Activated gamma-delta T cell (primary cell): ENCODE measurements around the gene RNF14.

Source experiments
- DNase-seq: peaks from one replicate; lab custom pipeline; 2025; lab: John Stamatoyannopoulos, UW

The RNF14 gene

DNA sequence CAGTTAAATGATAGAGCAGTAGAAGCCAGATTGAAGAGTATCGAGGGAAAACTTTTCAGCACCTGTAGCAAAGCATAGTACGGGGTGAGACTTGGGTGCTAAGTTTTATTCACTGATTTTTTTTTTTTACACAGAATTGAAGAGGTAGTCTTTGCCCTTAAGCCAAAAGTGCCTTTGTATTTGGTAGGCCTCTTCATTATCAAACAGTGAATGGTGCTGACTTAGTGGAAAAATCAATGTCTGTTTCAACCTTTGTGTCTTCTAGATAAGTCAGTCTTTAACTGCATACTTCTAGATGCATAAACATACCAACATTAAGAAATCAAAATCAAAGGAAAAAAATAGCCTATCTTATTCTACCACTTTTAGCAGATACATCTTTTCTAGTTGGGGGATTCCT is 13.7 kb downstream of the RNF14 start:
- no peak for DNase-seq

DNA sequence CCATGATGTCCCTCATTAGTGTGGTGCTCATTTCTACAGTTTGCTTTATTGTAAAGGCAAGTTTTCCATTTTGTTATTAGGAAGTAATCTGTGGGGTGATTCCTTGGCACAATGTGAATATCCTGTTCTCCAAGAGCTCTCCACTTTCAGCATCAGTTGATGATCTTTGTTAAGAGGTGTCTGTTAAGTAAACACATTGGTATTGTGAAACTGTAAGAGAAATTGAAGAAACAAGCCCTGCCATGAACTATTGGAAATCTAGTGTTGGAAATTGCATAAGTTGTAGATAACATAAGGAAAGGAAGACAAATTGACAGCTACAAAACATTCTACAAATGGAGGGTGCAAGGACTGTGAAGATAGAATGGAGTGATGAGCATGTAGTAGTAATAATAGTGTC is 17.2 kb downstream of the RNF14 start:
- DNase-seq, result no peak

- DNase-seq, result no peak
These were observed 20.8 kb downstream of the RNF14 start for GRCh38 chr5:141989720-141990119.

DNA sequence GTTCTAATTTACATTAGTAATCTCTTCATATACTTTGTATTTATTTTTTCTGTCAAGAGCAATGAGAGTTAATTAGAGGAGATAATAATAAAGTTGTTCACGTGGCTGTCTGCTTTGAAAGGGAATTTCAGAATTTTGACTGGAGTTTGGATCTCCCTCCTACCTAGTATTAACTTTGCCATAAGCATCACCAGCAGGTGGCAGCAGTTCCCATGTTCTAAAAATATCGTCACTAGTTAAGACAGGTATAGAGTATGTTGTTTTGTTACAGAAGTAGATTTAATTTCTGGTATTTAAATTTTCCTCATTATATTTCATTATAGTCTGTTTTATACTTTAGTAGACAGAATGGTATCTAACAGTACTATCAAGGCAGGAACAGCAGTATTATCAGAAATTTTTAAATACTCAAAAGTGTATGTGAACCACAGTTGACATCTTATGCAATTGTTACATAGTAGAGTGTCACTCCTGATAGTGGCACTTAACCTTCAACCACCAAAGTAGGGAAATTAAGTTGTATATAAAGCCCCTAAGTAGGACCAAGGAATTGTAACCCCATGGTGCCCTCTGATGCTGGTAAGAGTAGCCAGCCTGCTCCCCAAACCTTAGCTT is 23.6 kb downstream of the RNF14 start:
- no peak for DNase-seq

DNA sequence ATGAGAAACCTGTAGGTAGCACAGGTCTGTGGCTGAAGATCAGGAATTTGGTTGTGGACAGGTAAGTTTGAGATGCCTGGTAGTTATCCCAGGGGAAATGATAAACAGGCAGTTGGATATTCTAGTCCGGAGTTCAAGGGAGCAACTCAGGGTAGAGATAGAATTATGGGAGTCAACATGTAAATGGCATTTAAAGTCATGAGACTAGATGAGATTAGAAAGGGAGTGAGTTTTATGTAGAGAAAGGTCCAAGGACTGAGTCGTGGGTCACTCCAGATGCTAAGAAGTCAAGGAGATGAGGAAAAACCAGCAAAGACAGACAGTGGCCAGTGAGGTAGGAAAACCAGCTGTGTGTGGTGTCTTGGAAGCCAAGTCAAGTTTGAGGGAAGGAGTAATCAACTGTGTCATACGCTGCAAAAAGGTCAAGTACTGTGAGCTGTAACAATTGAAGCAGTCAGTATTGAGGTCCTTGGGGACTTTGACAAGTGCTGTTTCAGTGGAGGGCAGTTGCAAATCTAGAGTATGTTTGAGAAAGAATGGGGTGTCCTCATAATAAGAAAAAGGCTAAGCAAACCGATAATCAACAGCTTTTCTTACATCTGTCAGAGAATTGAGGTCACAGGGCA is 25.7 kb downstream of the RNF14 start:
- DNase-seq, result no peak

- DNase-seq, result no peak
These were observed 26.8 kb downstream of the RNF14 start for GRCh38 chr5:141995656-141996055.

- no peak for DNase-seq
These were observed 28.6 kb downstream of the RNF14 start for GRCh38 chr5:141997358-141997960.

- DNase-seq, result no peak
These were observed 31.3 kb downstream of the RNF14 start for GRCh38 chr5:142000173-142000572.

- DNase-seq, result no peak
These were observed 32.0 kb downstream of the RNF14 start for GRCh38 chr5:142000704-142001484.

GRCh38 chr5:142003266-142003800 is 34.4 kb downstream of the RNF14 start:
- no peak for DNase-seq

DNA sequence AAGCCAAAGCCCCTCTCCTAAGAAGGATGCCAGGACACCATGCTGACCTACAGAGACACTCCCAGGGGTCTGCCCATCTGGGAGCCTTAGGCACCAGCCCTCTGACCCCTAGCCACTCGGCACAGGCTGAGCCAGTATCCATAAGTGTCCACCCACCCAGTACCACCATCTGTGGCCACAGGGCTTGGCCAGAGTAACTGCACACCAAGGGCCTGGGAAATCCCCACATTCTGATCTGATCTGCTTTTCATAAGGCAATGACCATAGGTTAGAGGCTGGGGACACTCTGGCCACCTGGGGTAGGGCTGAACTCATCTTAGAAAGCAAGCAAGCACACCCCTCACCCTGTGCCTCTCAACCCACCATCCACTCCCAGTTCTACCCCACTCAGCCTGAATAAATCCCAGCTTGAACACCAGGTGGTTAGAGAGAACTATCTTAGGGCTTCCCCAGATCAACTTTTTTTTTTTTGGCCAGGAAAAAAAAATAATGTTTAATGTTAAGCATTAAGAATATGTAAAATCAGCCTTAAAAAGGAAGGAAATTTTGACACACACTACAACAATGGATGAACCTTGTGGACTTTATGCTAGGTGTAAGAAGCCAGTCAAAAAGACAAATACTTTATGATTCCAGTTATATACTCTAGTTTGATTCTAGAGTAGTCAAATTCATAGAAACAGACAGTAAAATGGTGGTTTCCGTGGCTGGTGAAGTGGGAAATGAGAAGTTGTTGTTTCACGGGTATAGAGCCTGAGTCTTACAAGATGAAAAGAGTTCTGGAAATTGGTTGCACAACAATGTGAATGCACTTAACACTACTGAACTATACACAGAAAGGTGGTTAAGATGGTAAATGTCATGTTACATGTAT is 37.7 kb downstream of the RNF14 start:
- DNase-seq, result no peak

- DNase-seq, result no peak
These were observed 38.3 kb downstream of the RNF14 start for GRCh38 chr5:142007237-142007544.

DNA sequence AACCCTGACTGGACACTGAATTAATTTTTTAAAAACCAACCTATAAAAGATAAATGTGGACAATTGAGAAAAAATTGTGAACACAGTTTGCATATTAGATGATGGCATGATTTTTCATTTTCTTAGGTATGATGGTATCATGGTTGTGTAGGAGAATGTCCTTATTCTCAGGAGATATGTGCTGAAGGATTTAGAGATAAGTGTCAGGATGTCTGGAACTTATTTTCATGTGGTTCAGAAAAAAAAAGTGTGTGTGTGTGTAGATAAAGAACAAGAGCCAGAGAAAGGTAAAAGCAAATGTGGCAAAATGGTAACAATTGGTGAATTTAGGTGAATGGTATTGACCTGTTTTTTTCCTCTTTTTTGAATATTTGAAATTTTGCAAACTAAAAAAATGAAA is 39.9 kb downstream of the RNF14 start:
- no peak for DNase-seq

- no peak for DNase-seq
These were observed 41.0 kb downstream of the RNF14 start for GRCh38 chr5:142009886-142010285.

- no peak for DNase-seq
These were observed 42.8 kb downstream of the RNF14 start for GRCh38 chr5:142011572-142012185.

DNA sequence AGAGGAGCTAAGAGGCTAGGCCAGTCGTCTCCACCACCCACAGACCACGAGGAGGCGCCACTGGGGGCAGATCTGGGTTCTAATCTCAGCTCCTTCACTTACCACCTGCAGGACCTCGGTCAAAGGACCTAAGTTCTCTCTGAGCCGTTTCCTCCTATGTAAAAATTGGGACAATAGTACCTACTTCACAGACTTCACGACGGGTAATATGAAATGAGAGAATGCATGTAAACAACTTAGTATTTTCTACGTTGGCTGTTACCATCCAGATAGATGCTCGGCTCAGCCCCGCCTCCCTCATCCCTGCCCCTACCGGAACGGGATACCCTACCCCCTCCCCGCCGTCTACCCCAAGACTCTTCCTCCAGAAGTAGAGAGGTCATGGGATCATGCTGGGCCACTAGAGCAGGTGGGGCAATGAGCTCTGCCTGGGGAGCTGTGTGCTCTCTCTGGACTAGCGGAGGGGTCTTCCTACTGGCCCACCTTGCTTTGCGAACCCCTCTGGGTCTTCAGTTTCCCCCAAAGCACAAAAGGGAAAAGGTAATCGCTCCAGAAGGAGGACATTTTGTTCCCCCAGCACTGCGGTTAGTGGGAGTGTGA is 43.4 kb downstream of the RNF14 start:
- no peak for DNase-seq

DNA sequence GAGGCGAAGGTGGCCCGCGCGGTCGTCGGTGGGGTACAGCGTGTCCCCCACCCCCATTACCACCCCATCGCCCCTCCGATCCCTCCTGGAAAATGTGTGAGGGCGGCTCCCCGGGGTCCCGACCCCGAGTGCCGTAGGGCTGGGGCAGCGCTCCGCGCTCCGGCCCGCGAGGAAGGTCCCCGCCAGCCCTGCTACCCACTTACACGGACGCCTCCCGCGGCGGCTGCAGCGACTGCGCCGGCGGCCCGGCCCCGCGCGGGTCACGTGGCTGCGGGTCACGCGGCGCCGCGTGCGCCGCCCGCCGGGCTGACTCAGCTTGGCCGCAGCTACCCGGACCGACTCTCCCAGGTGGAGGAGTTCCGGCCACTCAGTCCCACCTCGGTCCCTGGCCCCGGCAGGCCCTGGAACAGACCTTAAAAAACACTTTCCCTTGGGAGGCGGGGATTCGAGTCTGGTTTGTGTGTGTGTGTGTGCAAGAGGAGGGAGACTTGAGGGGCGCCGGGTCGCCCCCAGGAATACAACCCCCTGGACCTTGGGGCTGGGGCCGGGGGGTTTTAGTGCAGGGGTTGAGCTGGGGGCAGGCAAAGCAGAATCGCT is 44.0 kb downstream of the RNF14 start, which contains the start of gene GNPDA1:
TSS of gene GNPDA1 (minus strand) at position 236 of the 597 bp plus-strand sequence. CDS start 992 bp downstream, outside the sequence.
- DNase-seq, result peak; percentile 67

GRCh38 chr5:142013734-142014521 is 45.0 kb downstream of the RNF14 start:
- no peak for DNase-seq

- DNase-seq, result no peak
These were observed 46.1 kb downstream of the RNF14 start for GRCh38 chr5:142014911-142015584.
